HG03175 (cell line): ENCODE measurements around the gene ZNF493.

Experiments used
- ATAC-seq: cut with Tn5 transposase; IDR thresholded peaks from one replicate; pipeline ENCODE4 v1.9.1; 2021; ENCODE audit warnings: mild to moderate bottlenecking, moderate library complexity; ENCODE audit not compliant: unreplicated experiment

Gene ZNF493

GRCh38 chr19:21396893-21397572 lies at the start of gene ZNF493:
Gene ZNF493 (plus strand): TSS chr19:21397133. CDS start chr19:21397238, 105 bp downstream.
- ATAC-seq = peak; percentile 100

- no peak for ATAC-seq
Measured at GRCh38 chr19:21352830-21353229, 44.1 kb upstream of the ZNF493 start.

GRCh38 chr19:21358768-21359451 lies 38.0 kb upstream of the ZNF493 start, which contains the start of gene ZNF738:
Gene ZNF738 (plus strand): TSS chr19:21359000. CDS start chr19:21359141, 141 bp downstream.
- ATAC-seq = peak; percentile 95

DNA sequence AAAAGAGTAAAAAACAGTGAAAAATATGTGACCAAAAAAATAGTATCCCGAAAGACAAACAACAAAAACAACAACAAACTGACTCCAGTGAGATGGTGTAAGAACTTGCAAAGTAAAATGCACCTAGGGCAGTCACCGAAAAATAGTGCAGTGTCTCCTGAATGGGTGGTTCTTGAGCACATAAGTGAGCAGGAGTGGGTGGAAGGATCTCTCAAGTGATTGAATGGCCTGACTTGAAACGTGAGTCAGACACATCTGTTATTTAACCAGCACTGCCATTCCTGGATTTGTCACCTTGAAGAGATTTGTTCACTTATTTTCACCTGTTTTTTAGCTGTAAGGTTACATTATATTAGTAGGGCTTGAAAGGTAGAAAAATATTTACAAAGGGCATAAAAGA lies 34.6 kb upstream of the ZNF493 start:
- no peak for ATAC-seq

GRCh38 chr19:21383980-21384582 lies 12.9 kb upstream of the ZNF493 start:
- ATAC-seq = no peak

DNA sequence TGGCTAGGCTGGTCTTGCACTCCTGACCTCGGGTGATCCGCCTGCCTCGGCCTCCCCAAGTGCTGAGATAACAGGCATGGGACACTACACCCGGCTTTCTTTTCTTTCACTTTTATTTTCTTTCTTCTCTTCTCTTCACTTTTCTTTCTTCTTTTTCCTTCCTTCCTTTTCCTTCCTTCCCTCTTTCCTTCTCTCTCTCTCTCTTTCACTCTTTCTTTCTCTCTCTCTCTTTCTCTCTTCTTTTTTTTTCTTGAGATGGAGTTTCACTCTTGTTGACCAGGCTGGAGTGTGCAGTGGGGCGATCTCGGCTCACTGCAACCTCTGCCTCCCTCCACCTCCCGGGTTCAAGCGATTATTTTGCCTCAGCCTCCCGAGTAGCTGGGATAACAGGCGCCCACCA lies 812 bp upstream of the ZNF493 start:
- ATAC-seq = no peak

GRCh38 chr19:21398851-21399250 lies 1.9 kb downstream of the ZNF493 start:
- ATAC-seq = no peak

DNA sequence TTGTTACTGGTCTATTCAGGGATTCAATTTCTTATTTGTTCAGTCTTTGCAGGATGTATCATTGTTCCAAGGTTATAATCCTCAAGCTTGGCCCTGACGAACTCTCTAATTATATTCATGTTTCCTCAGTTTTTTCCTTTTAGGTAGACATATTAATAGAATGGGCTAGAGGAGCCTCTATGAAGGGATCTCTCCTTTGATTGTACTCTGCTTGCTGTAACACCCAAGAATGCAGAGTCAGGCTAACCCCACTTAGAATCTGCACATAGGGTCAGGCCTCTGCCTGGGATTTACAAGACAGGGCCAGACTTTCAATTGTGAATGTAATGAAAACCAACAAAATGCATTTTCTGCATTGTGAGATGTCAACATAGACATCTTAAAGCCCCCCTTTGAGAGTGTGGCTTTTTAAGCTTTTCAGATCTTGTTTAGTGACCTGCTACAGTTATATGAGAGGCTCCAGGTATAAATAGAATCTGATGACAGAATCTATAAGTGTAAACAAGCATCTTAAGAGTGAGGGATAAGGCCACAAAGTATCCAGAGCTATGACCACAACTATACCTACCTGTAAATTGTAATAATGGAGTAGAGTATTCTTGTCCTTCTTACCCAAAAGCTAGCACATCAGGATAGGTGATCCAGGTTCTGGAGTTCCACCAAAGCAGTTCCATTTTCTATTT lies 5.5 kb downstream of the ZNF493 start:
- no peak for ATAC-seq

GRCh38 chr19:21410166-21410565 lies 13.2 kb downstream of the ZNF493 start:
- ATAC-seq = no peak

- ATAC-seq = no peak
Measured at GRCh38 chr19:21422244-21422643, 25.3 kb downstream of the ZNF493 start.

- ATAC-seq = no peak
Measured at GRCh38 chr19:21423057-21424041, 26.4 kb downstream of the ZNF493 start.

- no peak for ATAC-seq
Measured at GRCh38 chr19:21430675-21431074, 33.7 kb downstream of the ZNF493 start.

GRCh38 chr19:21432590-21432989 lies 35.7 kb downstream of the ZNF493 start:
- no peak for ATAC-seq

- ATAC-seq = no peak
Measured at GRCh38 chr19:21434516-21434915, 37.6 kb downstream of the ZNF493 start.

GRCh38 chr19:21434967-21435544 lies 38.1 kb downstream of the ZNF493 start:
- no peak for ATAC-seq

DNA sequence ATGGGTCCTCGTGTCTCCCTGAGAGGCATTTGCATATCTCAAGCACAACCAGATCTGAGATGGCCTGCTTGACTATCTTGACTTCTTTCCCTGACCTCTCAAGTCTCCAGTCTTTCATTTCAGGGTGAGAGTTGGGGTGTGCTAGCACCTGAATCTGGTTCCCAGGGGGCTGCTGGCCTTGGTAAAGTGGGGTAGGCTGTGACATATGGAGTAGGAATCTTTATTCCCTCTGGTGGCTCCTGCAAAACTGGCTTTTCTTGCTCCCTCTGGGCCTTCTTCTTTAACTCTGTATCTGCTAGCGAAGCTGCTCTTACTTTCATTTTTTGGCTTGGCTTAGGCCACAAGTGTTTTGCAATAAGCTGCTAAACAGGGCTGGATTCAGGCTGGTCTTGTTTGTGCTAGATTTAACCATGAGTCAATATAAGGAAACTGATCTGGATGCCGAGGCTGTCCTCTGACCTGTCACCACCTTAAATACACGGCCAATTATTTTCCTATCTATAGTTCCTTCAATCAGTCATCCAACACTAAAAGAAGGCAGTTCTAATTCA lies 42.3 kb downstream of the ZNF493 start:
- no peak for ATAC-seq

- no peak for ATAC-seq
Measured at GRCh38 chr19:21440321-21440720, 43.4 kb downstream of the ZNF493 start.

DNA sequence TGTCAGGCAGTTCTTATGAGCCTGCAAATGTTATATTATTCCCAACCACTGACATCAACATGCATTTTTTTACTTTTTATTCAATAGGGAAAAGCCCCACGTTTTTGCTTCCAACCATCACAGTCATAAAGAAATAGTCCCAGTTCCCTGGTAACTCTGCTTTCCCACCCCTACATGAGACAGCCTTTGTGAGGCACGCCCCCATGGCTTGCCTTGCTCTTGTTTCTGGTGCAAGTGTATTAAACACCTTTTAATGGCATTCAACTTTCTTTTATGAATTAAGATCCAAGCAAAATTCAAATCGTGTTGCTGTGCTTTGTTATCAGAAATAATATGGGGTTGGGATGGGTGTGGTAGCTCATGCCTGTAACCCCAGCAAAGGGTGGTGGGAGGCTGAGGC lies 54.3 kb downstream of the ZNF493 start:
- ATAC-seq = no peak

GRCh38 chr19:21454901-21455300 lies 58.0 kb downstream of the ZNF493 start:
- no peak for ATAC-seq

DNA sequence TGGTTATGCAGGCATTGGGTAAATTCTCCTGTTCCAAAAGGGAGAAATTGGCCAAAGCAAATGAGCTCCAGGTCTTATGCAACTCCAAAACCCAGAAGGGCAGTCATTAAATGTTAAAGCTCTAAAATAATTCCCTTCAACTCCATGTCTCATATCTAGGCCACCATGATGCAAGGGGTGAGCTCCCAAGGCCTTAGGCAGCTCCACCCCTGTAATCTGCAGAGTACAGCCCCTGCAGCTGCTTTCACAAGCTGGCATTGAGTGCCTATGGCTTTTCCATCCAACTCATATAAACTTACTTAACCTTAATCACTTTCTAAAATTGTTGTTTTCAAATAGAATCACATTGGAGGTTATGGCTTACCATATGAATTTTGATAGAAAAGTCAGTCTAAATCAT lies 63.8 kb downstream of the ZNF493 start:
- no peak for ATAC-seq
